Fibroblast of peridontal ligament (primary cell): Measurements from ENCODE around the gene ST3GAL4.
"Not testable (repeated sequence)": the region's sequence is repeated elsewhere in the genome, so short reads cannot be mapped to it uniquely, and the experiment has no call there.

Experiments used
- DNase-seq: peaks from one replicate; pipeline ENCODE4 v3.0.0-alpha.2; 2010; ENCODE audit errors: extremely low read depth

ST3GAL4 gene

DNA sequence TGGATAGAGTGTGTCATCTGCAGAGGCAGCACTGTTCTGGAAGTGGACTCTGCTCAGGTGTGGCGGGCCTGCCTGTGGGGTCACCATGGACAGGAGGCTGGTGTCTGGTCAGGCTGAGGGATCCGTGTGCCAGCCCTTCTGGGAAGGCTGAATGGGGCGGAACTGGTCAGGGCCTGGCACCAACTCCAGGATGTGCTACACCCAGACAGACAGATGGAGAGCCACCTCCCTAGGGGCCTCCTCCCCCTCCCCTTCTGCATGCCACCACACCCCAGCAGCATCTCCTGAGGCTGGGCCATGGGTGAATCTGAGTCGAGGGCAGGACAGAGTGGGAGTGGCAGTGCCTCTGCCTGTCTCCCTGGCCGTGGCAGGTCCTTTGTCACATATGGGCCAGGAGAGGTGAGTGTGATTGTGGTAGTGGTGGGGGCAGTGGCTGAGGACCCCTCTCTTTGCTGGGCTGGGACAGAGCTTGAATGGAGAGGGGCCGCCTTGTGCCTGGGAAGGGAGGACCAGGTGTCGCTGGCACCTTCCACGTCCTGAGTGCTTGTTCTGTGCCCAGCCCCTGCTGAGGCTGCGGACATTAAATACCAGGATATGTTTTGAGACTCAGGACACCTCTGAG lies 29.1 kb downstream of the ST3GAL4 start:
- no peak for DNase-seq

- DNase-seq, result no peak
Measured at GRCh38 chr11:126385991-126386728, 30.7 kb downstream of the ST3GAL4 start.

DNA sequence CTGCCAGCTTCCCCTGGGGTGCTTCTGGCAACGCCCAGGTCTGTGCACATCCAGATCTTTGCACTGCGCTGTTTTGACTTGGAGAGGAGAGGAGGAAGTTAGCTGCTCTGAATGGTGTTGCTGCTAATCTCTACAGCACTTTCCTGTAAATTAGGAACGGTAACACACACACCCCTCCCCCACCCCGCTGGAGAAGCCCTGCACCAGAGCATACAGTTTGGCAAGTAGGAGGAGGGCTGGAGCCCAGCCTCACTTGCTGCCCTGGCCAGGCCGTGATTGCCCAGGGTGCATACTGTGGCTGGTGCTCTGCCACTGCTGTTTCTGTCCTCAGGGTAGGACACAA lies 31.2 kb downstream of the ST3GAL4 start:
- not testable (repeated sequence) for DNase-seq

GRCh38 chr11:126387857-126388256 lies 32.4 kb downstream of the ST3GAL4 start:
- no peak for DNase-seq

GRCh38 chr11:126390272-126390867 lies 34.9 kb downstream of the ST3GAL4 start:
- DNase-seq, result no peak

DNA sequence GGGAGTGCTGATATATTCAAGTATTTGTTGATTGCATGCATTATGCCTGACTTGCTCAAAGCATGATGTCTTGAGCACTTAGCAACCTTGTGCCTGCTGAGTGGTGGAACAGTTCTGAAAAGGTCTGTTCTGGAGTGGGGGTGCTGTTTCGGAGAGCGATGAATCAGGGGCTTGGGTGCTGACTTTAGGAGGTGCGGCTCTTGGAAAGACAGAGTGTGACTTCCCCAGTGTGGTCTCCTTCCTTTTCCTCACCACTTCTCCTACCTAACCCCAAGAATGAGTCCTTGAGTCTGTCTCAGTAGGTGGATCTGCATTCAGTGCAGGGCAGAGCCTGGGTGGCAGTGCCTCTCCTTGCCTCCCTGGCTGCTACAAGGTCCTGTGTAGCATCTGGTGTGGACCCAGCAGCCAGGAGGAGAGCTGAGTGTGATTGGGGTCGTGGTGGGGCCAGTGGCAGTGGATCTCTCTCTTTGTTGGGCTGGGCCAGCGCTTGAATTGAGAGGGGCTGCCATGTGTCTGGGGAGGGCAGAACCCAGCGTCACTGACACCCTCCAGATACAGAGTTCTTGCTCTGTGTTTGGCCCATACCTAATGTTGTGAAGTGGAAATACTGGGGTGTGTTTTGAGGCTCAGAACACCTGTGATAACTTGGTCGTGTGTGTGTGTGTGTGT lies 35.9 kb downstream of the ST3GAL4 start:
- DNase-seq, result no peak

- DNase-seq, result no peak
Measured at GRCh38 chr11:126391970-126392632, 36.6 kb downstream of the ST3GAL4 start.

DNA sequence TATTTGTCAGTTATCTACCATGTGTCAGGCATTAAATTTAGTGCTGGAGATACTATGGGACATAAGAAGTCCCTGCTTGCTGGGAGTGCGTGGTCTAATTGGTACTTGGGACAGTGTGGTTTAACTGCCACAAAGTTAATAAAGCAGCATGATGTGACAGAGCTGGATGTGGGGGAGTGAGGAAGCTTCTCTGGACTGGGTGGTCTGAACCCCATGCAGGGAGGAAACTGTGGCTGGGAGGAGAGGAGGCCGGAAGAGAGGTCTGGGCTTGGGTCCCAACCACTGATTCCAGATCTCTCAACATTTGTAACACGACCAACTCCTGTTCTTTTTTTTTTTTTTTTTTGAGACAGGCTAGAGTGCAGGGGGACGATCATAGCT lies 37.1 kb downstream of the ST3GAL4 start:
- no peak for DNase-seq

- no peak for DNase-seq
Measured at GRCh38 chr11:126393143-126393542, 37.7 kb downstream of the ST3GAL4 start.

DNA sequence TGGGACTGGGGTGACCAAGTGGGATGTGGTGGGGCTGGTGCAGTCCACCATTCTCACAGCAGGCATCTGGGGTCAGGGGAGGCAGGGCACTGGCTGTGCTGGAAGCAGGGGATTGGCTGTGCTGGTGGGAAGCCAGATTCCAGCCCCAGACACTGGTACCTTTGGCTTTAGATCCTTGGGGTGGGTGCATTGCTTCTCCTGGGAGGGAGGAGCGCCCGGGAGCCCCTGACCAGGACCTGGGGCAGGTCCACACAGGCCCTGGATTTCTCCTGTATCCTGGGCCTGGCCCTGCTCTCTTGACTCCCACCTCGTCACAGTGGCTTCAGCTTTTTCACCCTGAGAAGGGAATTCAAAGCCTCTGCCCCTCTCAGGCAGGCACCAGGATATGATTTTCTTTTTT lies 38.5 kb downstream of the ST3GAL4 start:
- DNase-seq, result no peak

DNA sequence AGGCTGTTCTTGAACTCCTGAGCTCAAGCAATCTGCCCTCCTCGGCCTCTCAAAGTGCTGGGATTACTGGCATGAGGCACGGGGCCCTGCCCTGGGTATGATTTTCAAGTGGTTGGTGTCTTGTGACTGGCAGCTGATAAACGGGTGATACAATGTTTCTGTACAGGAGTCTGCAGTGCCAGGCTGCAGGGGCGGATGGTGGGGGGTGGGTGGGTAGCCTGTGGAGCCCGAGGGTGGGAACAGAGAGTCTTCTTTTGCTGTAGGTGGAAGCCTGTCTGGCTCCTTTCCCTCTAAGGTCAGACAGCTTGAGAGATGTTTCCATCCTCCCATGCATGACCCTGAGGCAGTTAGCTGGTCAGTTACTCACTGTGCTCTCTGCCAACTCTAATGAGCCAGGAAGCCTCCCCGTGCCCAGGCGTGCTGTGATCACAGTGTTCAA lies 39.2 kb downstream of the ST3GAL4 start:
- DNase-seq, result not testable (repeated sequence)

- not testable (repeated sequence) for DNase-seq
Measured at GRCh38 chr11:126395784-126396183, 40.3 kb downstream of the ST3GAL4 start.

DNA sequence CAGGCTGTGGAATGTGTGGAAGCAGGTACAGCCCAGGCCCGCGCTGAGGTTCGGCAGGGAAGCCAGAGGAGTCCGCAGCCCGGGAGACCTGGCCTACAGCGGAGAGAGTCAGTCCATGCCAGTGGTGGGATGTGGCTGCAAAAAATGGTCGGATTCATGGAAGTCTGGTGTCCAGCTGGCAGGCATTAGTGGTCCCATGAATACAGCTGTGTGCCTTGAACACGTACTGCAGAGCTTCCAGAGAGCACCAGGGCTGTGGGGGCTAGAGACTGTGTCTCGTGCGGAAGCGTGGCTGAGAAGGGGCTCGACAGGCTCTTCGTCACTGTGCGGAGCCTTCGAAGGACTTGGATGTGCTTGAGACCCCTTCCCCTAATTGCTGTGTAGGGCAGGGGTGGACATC lies 40.8 kb downstream of the ST3GAL4 start:
- not testable (repeated sequence) for DNase-seq

DNA sequence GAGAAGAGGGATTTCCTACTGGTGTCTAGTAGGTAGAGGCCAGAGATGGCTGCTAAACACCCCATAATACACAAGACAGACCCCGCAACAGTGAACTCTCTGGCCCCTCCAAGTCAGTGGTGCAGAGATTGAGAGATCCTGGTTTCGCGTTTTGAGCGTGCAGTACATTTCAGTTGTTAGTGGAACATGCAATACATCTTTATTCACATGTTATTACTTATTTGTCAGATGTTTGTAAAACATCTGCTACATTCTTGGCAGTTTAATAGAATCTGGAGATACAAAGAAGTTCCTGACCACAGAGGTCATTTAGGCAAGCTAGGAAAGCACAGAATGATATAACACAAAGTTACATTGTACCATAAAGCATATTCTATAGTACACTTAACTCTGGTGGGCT lies 41.5 kb downstream of the ST3GAL4 start:
- no peak for DNase-seq

GRCh38 chr11:126398296-126398695 lies 42.8 kb downstream of the ST3GAL4 start:
- no peak for DNase-seq

DNA sequence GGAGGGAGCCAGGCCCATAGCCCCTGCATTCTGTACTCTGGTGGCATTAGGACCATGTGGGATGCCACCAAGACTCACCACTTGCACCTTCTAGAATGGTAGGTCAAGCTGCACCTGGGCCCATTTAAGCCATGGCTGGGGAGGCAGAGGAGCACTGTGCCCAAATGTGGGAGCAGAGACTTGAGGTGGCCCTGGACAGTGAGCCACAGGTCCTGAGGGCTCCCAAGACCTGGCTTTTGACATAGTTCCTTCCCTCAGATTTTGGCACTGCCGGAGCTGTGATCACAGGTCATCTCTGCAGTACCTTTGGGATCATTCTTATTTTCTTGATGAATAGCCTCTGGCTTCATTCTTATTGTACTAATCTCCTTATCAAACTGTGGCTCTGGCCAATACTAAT lies 43.2 kb downstream of the ST3GAL4 start:
- no peak for DNase-seq

GRCh38 chr11:126400019-126400418 lies 44.5 kb downstream of the ST3GAL4 start:
- DNase-seq, result no peak

- DNase-seq, result no peak
Measured at GRCh38 chr11:126400479-126400878, 45.0 kb downstream of the ST3GAL4 start.

DNA sequence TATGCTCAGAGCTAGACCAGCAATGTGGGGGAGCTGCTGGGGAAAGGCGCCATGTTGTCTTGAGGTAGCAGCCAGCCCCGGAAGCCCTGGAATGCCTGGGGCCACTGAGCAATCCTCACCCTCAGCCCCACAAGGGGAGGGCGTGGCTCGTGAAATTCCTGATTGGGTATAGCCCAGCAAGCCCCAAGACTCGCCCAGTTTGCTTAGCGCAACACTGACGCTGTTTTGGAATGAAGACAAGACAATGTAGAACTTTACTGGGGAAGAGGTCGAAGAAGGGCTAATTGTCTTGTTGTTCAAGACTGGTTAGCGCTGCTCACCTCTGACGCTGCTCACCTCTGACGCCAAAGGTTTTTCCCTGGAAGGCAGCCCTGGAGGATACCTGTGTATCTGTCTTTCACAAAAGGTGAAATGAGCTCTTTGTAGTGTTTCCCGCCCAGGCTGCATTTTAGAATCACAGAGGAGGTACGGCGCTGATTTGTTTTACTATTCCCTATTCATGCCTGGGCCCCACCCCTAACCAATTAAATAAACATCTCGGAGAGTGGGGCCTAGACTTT lies 47.6 kb downstream of the ST3GAL4 start:
- DNase-seq, result no peak

DNA sequence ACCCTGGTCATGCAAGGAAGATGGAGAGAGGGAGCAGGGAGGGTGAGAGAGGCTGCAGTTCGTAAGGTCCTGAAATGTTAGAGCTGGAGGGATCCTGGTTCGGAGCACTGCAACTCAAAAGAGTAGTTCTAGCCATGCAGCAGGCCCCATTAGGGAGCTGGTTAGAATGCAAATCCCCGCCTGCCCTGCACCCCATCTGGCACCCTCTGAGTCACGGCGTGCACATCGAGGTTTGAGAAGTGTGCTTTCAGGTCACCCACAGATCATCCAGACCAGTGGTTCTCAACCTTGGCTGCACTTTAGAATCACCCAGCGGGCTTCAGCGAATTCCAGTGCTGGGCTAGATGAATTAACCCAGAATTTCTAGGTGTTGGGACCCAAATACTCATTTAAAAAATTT lies 48.2 kb downstream of the ST3GAL4 start:
- no peak for DNase-seq

GRCh38 chr11:126404367-126404766 lies 48.9 kb downstream of the ST3GAL4 start:
- DNase-seq, result no peak

GRCh38 chr11:126405374-126405773 lies 49.9 kb downstream of the ST3GAL4 start:
- no peak for DNase-seq
